ENCODE results near the gene WDR47.

- TF ChIP-seq POLR2AphosphoS5 (IDR thresholded peaks at IDR 0.05; ENCODE audit: low read depth, low read length) = no peak
- no peak for TF ChIP-seq POLR2A (IDR thresholded peaks at IDR 0.05; ENCODE audit: low read depth, low read length)
- no peak for TF ChIP-seq TAF1 (IDR thresholded peaks at IDR 0.05; ENCODE audit: borderline replicate concordance, low read depth, low read length)
These were observed 37.3 kb upstream of the WDR47 start for GRCh38 chr1:109079240-109079622.
